Endothelial cell (in vitro differentiated cells): ENCODE measurements around the gene C18orf54. TPM values are rescaled to one million over a fixed set of nuclear protein-coding genes. Genes with fewer than 3 reads are reported as not detected.

Experiments
- DNase-seq: peaks from one replicate; pipeline ENCODE4 v3.0.0; 2021; ENCODE audit warnings: low spot score
- H3K27ac Mint-ChIP-seq: one replicate; pipeline ENCODE4 v1.8.0; 2021; ENCODE audit warnings: mixed read lengths, inconsistent platforms; ENCODE audit not compliant: unreplicated experiment
- H3K27me3 Mint-ChIP-seq: one replicate; pipeline ENCODE4 v1.8.0; 2021; ENCODE audit warnings: mild to moderate bottlenecking, moderate library complexity, mixed read lengths, inconsistent platforms; ENCODE audit not compliant: unreplicated experiment
- H3K36me3 Mint-ChIP-seq: one replicate; pipeline ENCODE4 v1.8.0; 2021; ENCODE audit warnings: mild to moderate bottlenecking, low read depth, mixed read lengths, inconsistent platforms; ENCODE audit not compliant: unreplicated experiment
- H3K4me1 Mint-ChIP-seq: one replicate; pipeline ENCODE4 v1.8.0; 2021; ENCODE audit warnings: mild to moderate bottlenecking, mixed read lengths, inconsistent platforms; ENCODE audit not compliant: unreplicated experiment
- H3K4me3 Mint-ChIP-seq: one replicate; pipeline ENCODE4 v1.8.0; 2021; ENCODE audit warnings: mild to moderate bottlenecking, mixed read lengths, inconsistent platforms; ENCODE audit not compliant: unreplicated experiment
- H3K9me3 Mint-ChIP-seq: one replicate; pipeline ENCODE4 v1.8.0; 2021; ENCODE audit warnings: mixed read lengths, inconsistent platforms; ENCODE audit not compliant: unreplicated experiment
- CTCF ChIP-seq: fragments of 200-600 bp; sonication (generic); IDR thresholded peaks from one replicate; pipeline ENCODE4 v1.5.0; 2021; ENCODE audit warnings: antibody characterized with exemption; ENCODE audit not compliant: unreplicated experiment
- total RNA-seq: library from RNA; stranded (reverse); fragmentation: NEBNext Ultra II Directional; extraction: Animal tissue kit (Norgen Biotek cat#: 25700); gene quantifications from one replicate; pipeline ENCODE4 v1.2.1, GENCODE V29; 2021; ENCODE audit not compliant: unreplicated experiment

The C18orf54 gene
- total RNA-seq, 1 donor from 2014 or later = 19.2 TPM

DNA sequence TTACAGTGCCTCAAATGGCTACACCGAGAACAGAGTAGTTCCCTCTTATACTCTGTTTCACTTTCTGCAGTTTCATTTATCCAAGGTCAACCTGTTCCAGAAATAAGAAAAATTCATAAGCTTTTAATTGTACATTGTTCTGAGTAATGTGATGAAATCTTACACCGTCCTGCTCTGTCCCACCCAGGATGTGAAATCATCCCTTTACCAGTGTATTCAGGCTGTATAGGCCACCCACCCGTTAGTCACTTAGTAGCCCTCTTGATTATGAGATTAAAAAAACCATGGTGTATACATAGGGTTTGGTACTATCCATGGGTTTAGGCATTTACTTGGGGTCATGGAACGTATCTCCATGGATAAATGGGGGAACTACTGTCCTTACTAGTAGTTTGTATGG is 29.9 kb upstream of the C18orf54 start:
- no peak for DNase-seq
- no peak for TF ChIP-seq CTCF

DNA sequence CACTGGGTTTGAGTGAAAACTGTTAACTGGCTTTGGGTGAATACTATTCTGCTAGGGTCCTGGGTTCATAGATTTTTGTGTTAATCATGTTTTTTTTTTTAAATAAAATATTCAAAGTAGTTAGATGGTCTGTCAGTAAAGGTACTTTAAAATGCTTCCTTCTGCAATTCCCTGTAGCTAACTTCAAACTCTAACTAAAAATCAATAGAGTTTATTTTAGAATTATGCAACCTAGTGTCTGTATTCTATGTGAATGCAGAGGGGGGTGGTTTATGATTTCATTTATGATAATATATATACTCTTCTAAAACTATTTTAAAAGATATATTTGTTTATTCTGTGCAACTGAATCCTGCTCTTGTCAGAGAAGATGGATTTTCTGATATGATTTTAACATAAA is 27.9 kb upstream of the C18orf54 start:
- no peaks in the 10 kb centered on the region for H3K4me1 Mint-ChIP-seq
- H3K4me3 Mint-ChIP-seq = no peak overlapping the region
- DNase-seq = no peak
- H3K36me3 Mint-ChIP-seq = no peaks in the 10 kb centered on the region
- no peaks in the 10 kb centered on the region for H3K27me3 Mint-ChIP-seq
- H3K9me3 Mint-ChIP-seq = no peaks in the 10 kb centered on the region
- no peak overlapping the region for H3K27ac Mint-ChIP-seq
- no peak for TF ChIP-seq CTCF

More for the DNA sequence above, 29.9 kb upstream of the C18orf54 start:
- Mint-ChIP-seq H3K4me3 (no peak overlapping the region), H3K27me3 (no peaks in the 10 kb centered on the region), H3K9me3 (no peaks in the 10 kb centered on the region), H3K27ac (no peak overlapping the region), H3K4me1 (no peaks in the 10 kb centered on the region), H3K36me3 (no peaks in the 10 kb centered on the region)

DNA sequence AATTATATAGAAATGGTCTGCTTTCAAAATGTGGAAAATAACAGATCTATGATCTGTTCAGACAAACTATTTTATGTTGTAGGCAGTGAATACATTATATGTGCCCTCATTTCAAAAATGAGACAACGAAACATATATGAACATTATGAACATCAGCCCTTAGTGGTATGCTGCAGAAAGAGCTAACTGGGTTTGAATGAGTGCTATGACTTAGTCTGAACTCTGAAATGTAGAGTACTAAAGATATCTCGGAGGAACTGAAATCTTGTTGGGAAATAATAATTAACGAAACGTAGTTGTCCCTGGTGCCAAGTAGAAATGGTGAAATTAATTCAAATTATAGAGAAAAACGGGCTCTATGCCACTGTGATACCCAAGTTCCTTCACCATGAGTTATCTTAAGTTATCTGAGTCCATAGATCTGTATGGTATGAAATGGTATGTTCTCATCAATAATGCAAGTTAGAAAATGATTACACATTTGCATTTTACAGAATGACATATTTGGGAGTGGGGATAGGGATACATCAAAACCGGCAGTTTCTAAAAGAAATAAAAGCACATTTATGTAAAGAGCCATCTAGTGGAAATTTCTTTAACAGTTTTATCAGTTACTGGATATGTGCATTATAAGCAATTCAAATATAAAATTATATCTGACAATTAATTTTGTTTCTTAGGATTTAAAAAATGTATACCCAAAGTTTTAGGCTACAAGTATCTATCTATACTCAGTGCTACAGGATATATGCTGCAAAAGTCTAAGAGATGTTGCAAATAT is 26.7 kb upstream of the C18orf54 start:
- no peak for DNase-seq
- Mint-ChIP-seq H3K4me3 (no peak overlapping the region), H3K4me1 (no peaks in the 10 kb centered on the region), H3K36me3 (no peaks in the 10 kb centered on the region), H3K27me3 (no peaks in the 10 kb centered on the region), H3K27ac (no peak overlapping the region), H3K9me3 (no peaks in the 10 kb centered on the region)
- no peak for TF ChIP-seq CTCF

DNA sequence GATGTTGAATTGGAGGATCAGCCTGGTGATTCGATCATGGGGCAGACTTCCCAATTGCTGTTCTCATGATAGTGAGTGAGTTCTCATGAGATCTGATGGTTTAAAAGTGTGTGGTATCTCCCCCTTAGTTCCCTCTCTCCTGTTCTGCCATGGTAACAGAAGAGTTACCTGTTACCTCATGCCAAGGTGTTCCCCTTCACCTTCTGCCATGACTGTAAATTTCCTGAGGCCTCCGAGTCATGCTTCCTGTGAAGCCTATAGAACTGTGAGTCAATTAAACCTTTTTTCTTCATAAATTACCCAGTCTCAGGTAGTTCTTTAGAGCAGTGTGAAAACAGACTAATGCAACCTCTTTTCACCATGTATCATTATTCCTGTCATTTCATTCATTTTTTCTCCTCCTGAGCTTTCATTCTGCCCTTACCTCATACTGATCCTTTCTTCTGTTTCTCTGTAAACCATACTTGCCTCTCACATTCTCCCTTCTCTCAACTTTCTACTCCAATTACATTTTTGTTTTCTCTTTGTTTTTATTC is 22.0 kb upstream of the C18orf54 start:
- no peak overlapping the region for H3K4me3 Mint-ChIP-seq
- H3K27me3 Mint-ChIP-seq = no peaks in the 10 kb centered on the region
- H3K9me3 Mint-ChIP-seq = no peaks in the 10 kb centered on the region
- no peak for DNase-seq
- H3K4me1 Mint-ChIP-seq = no peaks in the 10 kb centered on the region
- H3K27ac Mint-ChIP-seq = no peak overlapping the region
- no peak for TF ChIP-seq CTCF
- H3K36me3 Mint-ChIP-seq = no peaks in the 10 kb centered on the region

DNA sequence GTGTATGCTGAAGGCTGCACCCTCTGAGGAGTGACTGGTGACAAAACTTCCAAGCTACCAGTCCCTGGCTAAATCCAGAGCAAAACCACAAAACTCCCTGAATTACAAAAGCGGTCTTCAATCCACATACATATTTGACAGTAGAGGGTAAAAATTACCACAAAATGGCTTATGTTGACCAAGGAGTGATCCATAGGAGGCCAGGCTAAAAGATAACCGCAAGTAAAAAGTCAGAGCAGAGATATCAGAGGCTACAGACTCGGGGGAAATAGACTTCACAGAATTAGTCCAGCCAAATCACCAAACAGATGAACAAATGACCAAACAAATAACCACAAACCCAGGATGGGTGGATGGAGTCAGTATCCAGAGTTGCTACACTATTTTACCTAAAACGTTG is 19.5 kb upstream of the C18orf54 start:
- Mint-ChIP-seq H3K27me3 (no peaks in the 10 kb centered on the region), H3K36me3 (no peaks in the 10 kb centered on the region), H3K9me3 (peaks cover 4% of the 10 kb centered on the region), H3K4me1 (no peaks in the 10 kb centered on the region), H3K27ac (no peak overlapping the region), H3K4me3 (no peak overlapping the region)
- no peak for TF ChIP-seq CTCF
- no peak for DNase-seq
